H1 (cell line): ENCODE data around the gene MAK. TPM values are rescaled to one million over a fixed set of nuclear protein-coding genes. Genes with fewer than 3 reads are reported as not detected.

Experiments used
- CTCF ChIA-PET: fragments of 300-600 bp; sonication (Branson Sonifier 250); formaldehyde crosslinking; loops from one replicate; lab custom pipeline; 2021; ENCODE audit not compliant: partially characterized antibody; lab: Charles Lee
- POLR2A ChIA-PET: fragments of 300-600 bp; sonication (Branson Sonifier 250); formaldehyde crosslinking; loops from one replicate; lab custom pipeline; 2021; ENCODE audit warnings: inconsistent platforms; ENCODE audit not compliant: partially characterized antibody; lab: Charles Lee
- DNase-seq, 2 experiments: peaks; one replicate each; pipeline versions ENCODE4 v3.0.0 to v3.0.0-alpha.2; 2010 to 2022; ENCODE audit warnings: low spot score in 2 of 2, low read depth in 1 of 2, mixed read lengths in 1 of 2
- FAIRE-seq: peaks from 2 replicates; lab custom pipeline; 2011; peaks lifted over from hg19 to GRCh38; lab: Jason Lieb, UNC
- H2AFZ ChIP-seq: 2 replicates; pipeline ENCODE4 v1.8.1; 2012; ENCODE audit warnings: low read length, inconsistent platforms
- H2AK5ac ChIP-seq: 2 replicates; pipeline ENCODE4 v1.6.1; 2013; ENCODE audit warnings: low read depth, low read length
- H2BK120ac ChIP-seq: replicated peaks from 2 replicates; pipeline ENCODE3; 2013; ENCODE audit warnings: low read depth, low read length, inconsistent platforms
- H2BK12ac ChIP-seq: 2 replicates; pipeline ENCODE4 v1.6.1; 2013; ENCODE audit warnings: low read depth, low read length
- H2BK15ac ChIP-seq: 2 replicates; pipeline ENCODE4 v1.6.1; 2013; ENCODE audit warnings: low read length
- H2BK20ac ChIP-seq: 2 replicates; pipeline ENCODE4 v1.6.1; 2013; ENCODE audit warnings: low read length
- H2BK5ac ChIP-seq: 2 replicates; pipeline ENCODE4 v1.6.1; 2013; ENCODE audit warnings: low read depth, low read length
- H3K14ac ChIP-seq: 2 replicates; pipeline ENCODE4 v1.6.1; 2013; ENCODE audit warnings: inconsistent platforms; ENCODE audit not compliant: insufficient read length
- H3K18ac ChIP-seq: 2 replicates; pipeline ENCODE4 v1.6.1; 2013; ENCODE audit warnings: low read length; ENCODE audit errors: extremely low read depth
- H3K23ac ChIP-seq: 2 replicates; pipeline ENCODE4 v1.6.1; 2013; ENCODE audit warnings: inconsistent platforms; ENCODE audit not compliant: insufficient read length
- H3K23me2 ChIP-seq: 2 replicates; pipeline ENCODE4 v1.6.1; 2013; ENCODE audit warnings: low read depth, low read length
- H3K27ac ChIP-seq: 2 replicates; pipeline ENCODE4 v1.6.1; 2011; ENCODE audit warnings: low read depth, low read length, inconsistent platforms
- H3K27me3 ChIP-seq, 4 experiments: replicated peaks in 1 of 4; 1 replicate in 1 of 4; 2 replicates in 3 of 4; pipeline versions ENCODE4 v1.6.1 to v1.8.1; 2011 to 2013; ENCODE audit warnings: low read length in 3 of 4, mild to moderate bottlenecking in 3 of 4, inconsistent platforms in 2 of 4, mixed read lengths in 2 of 4, moderate library complexity in 1 of 4; ENCODE audit not compliant: control insufficient read depth in 3 of 4, insufficient read depth in 3 of 4; ENCODE audit errors: extremely low read depth in 1 of 4
- H3K36me3 ChIP-seq, 4 experiments: 2 replicates each; pipeline versions ENCODE4 v1.6.1 to v1.8.1; 2011 to 2013; ENCODE audit warnings: mild to moderate bottlenecking in 4 of 4, low read length in 3 of 4, moderate library complexity in 2 of 4, control low read depth in 1 of 4, inconsistent platforms in 1 of 4; ENCODE audit not compliant: insufficient read depth in 4 of 4, control insufficient read depth in 2 of 4
- H3K4ac ChIP-seq: replicated peaks from 2 replicates; pipeline ENCODE3; 2013; ENCODE audit warnings: low read length, low read depth, mixed read lengths, inconsistent platforms; ENCODE audit not compliant: insufficient read length
- H3K4me1 ChIP-seq, 4 experiments: replicated peaks in 1 of 4; 1 replicate in 1 of 4; 2 replicates in 3 of 4; pipeline versions ENCODE4 v1.6.1 to v1.8.1; 2011 to 2013; ENCODE audit warnings: low read length in 3 of 4, inconsistent platforms in 2 of 4, mixed read lengths in 1 of 4; ENCODE audit not compliant: insufficient read depth in 4 of 4, control insufficient read depth in 3 of 4
- H3K4me2 ChIP-seq, 2 experiments: 2 replicates each; pipeline versions ENCODE4 v1.6.1 to v1.8.1; 2011 to 2013; ENCODE audit warnings: low read depth in 2 of 2, low read length in 2 of 2, control low read depth in 1 of 2, inconsistent platforms in 1 of 2, mild to moderate bottlenecking in 1 of 2; ENCODE audit not compliant: insufficient read depth in 1 of 2
- H3K4me3 ChIP-seq, 4 experiments: fragments of 200-600, 300-600 bp in 1 of 4; sonication (generic), shearing (Covaris generic), sonication (Bioruptor Twin) in 1 of 4; 2 replicates each; pipeline versions ENCODE4 v1.5.1 to v1.8.1; 2011 to 2016; ENCODE audit warnings: low read length in 4 of 4, low read depth in 3 of 4, control low read depth in 2 of 4, inconsistent platforms in 2 of 4, mild to moderate bottlenecking in 2 of 4, mixed read lengths in 1 of 4, moderate library complexity in 1 of 4; ENCODE audit not compliant: insufficient read depth in 2 of 4; ENCODE audit errors: extremely low read depth in 1 of 4
- H3K56ac ChIP-seq: replicated peaks from 2 replicates; pipeline ENCODE3; 2013; ENCODE audit warnings: low read depth, mild to moderate bottlenecking, mixed read lengths, low read length, inconsistent platforms; ENCODE audit not compliant: insufficient read length
- H3K79me1 ChIP-seq: 2 replicates; pipeline ENCODE4 v1.6.1; 2013; ENCODE audit warnings: low read depth, low read length, control low read depth
- H3K79me2 ChIP-seq, 2 experiments: 2 replicates each; pipeline versions ENCODE4 v1.6.1 to v1.8.1; 2012 to 2013; ENCODE audit warnings: low read length in 2 of 2, mild to moderate bottlenecking in 2 of 2, inconsistent platforms in 1 of 2; ENCODE audit not compliant: insufficient read depth in 2 of 2, control insufficient read depth in 1 of 2
- H3K9ac ChIP-seq, 4 experiments: replicated peaks in 1 of 4; 1 replicate in 1 of 4; 2 replicates in 3 of 4; pipeline versions ENCODE4 v1.6.1 to v1.8.1; 2011 to 2013; ENCODE audit warnings: low read depth in 3 of 4, low read length in 3 of 4, control low read depth in 2 of 4, mild to moderate bottlenecking in 2 of 4, moderate library complexity in 2 of 4, inconsistent platforms in 1 of 4; ENCODE audit errors: extremely low read depth in 1 of 4
- H3K9me3 ChIP-seq, 2 experiments: 2 replicates each; pipeline versions ENCODE4 v1.6.1 to v1.8.1; 2012 to 2013; ENCODE audit warnings: mild to moderate bottlenecking in 2 of 2, moderate library complexity in 2 of 2, control low read depth in 1 of 2, inconsistent platforms in 1 of 2, low read depth in 1 of 2, low read length in 1 of 2, mixed read lengths in 1 of 2; ENCODE audit not compliant: insufficient read depth in 2 of 2
- H4K20me1 ChIP-seq, 2 experiments: replicated peaks in 1 of 2; 2 replicates each; pipeline versions ENCODE3 to v1.8.1; 2011 to 2013; ENCODE audit warnings: inconsistent platforms in 2 of 2, low read length in 2 of 2, mild to moderate bottlenecking in 1 of 2; ENCODE audit not compliant: insufficient read depth in 2 of 2, control insufficient read depth in 1 of 2
- H4K5ac ChIP-seq: 2 replicates; pipeline ENCODE4 v1.6.1; 2013; ENCODE audit warnings: low read length, low read depth, mixed read lengths, inconsistent platforms; ENCODE audit not compliant: insufficient read length
- H4K8ac ChIP-seq: 2 replicates; pipeline ENCODE4 v1.8.0; 2013; ENCODE audit warnings: mild to moderate bottlenecking, moderate library complexity, low read length, inconsistent platforms; ENCODE audit not compliant: insufficient read depth; ENCODE audit errors: extremely low read depth
- H4K91ac ChIP-seq: replicated peaks from 2 replicates; pipeline ENCODE3; 2013; ENCODE audit warnings: low read length, mixed read lengths, inconsistent platforms; ENCODE audit not compliant: insufficient read length
- CTBP2 ChIP-seq: IDR thresholded peaks from 2 replicates; pipeline ENCODE4 v1.7.0; 2011; ENCODE audit warnings: borderline replicate concordance, mild to moderate bottlenecking, moderate library complexity, mixed read lengths, low read length; ENCODE audit not compliant: insufficient read depth, insufficient read length
- CTCF ChIP-seq, 3 experiments: IDR thresholded peaks; 1 replicate in 2 of 3; 2 replicates in 1 of 3; pipeline versions ENCODE4 v1.5.1 to v1.6.1; 2011; ENCODE audit warnings: low read length in 3 of 3, mild to moderate bottlenecking in 3 of 3, inconsistent platforms in 2 of 3, low read depth in 1 of 3, moderate library complexity in 1 of 3; ENCODE audit not compliant: insufficient read depth in 1 of 3; ENCODE audit errors: control extremely low read depth in 1 of 3
- EGR1 ChIP-seq: IDR thresholded peaks from 2 replicates; pipeline ENCODE4 v1.6.1; 2011; ENCODE audit warnings: low read depth, low read length, borderline replicate concordance
- EZH2 ChIP-seq: fragments of 200-600 bp; sonication (generic); IDR thresholded peaks from 2 replicates; pipeline ENCODE4 v1.7.1; 2012; ENCODE audit warnings: low read depth, mild to moderate bottlenecking, moderate library complexity, low read length, inconsistent platforms; ENCODE audit not compliant: severe bottlenecking
- MAFK ChIP-seq: IDR thresholded peaks from 2 replicates; pipeline ENCODE4 v1.6.1; 2012; ENCODE audit warnings: low read depth, mild to moderate bottlenecking, improper control_type of control experiment, low read length
- RAD21 ChIP-seq, 2 experiments: IDR thresholded peaks in 1 of 2; conservative IDR thresholded peaks in 1 of 2; 2 replicates each; pipeline ENCODE4 v1.6.1; 2011; ENCODE audit warnings: low read depth in 2 of 2, low read length in 2 of 2, improper control_type of control experiment in 1 of 2, inconsistent platforms in 1 of 2, mild to moderate bottlenecking in 1 of 2, moderate library complexity in 1 of 2
- SIRT6 ChIP-seq: IDR thresholded peaks from one replicate; pipeline ENCODE4 v1.7.1; 2012; ENCODE audit warnings: low read length, inconsistent platforms
- SP1 ChIP-seq: IDR thresholded peaks from 2 replicates; pipeline ENCODE4 v1.6.1; 2011; ENCODE audit warnings: low read depth, low read length
- TBP ChIP-seq: IDR thresholded peaks from 2 replicates; pipeline ENCODE4 v1.6.1; 2011; ENCODE audit warnings: low read depth, low read length, improper control_type of control experiment
- YY1 ChIP-seq: IDR thresholded peaks from 2 replicates; pipeline ENCODE4 v1.6.1; 2011; ENCODE audit warnings: low read depth, mild to moderate bottlenecking, low read length
- WGBS, 2 experiments: shearing (Covaris generic) in 1 of 2; methylation state at CpG; one replicate each; pipeline versions ENCODE4 v1.1.6 to v1.1.7; 2013 to 2015; ENCODE audit warnings: low lambda C conversion rate in 2 of 2, mixed read lengths in 2 of 2, inconsistent platforms in 1 of 2, low coverage in 1 of 2, missing lambda C conversion rate in 1 of 2; ENCODE audit not compliant: insufficient replicate concordance in 2 of 2, insufficient coverage in 1 of 2, insufficient read length in 1 of 2; ENCODE audit errors: extremely low coverage in 1 of 2, missing lambda C conversion rate in 1 of 2; 5-methylcytosine and 5-hydroxymethylcytosine counted together
- polyA plus RNA-seq, 7 experiments: library from polyadenylated mRNA; depleted of rRNA in 3 of 7; stranded (reverse) in 5 of 7; unstranded in 2 of 7; fragments of >200 nt in 5 of 7; fragments of 200-250 nt in 2 of 7; gene quantifications; 1 replicate in 5 of 7; 2 replicates in 1 of 7; 4 replicates in 1 of 7; pipeline versions ENCODE4 v1.2.1 to v1.2.3, GENCODE V29; 2011 to 2013; ENCODE audit warnings: missing spikeins in 2 of 7, mixed read lengths in 2 of 7
- total RNA-seq: library from RNA; stranded (reverse); fragmentation: NEBNext Ultra II Directional; extraction: Animal tissue kit (Norgen Biotek cat#: 25700); gene quantifications from 2 replicates; pipeline ENCODE4 v1.2.1, GENCODE V29; 2021

MAK gene
- total and polyA plus RNA-seq, 2 of the 8 experiments (the other 6 are each of a cell fraction or from before 2014, with no cell fraction given): 0.08 to 0.37 TPM

- H3K27me3 ChIP-seq: no peaks in the 10 kb centered on the region
- WGBS, 2 experiments: 25% methylated on average over 2 of the region's 2 CpGs; no CpG with 5 or more reads in 1 of the 2 experiments
- H4K20me1 ChIP-seq: no peaks in the 10 kb centered on the region
- FAIRE-seq (peak; percentile 68), DNase-seq (peak; percentile 15 to 78)
- no peak overlapping the region for H3K4me2 ChIP-seq
- no peaks in the 10 kb centered on the region for H3K79me1 ChIP-seq
- H3K56ac ChIP-seq: no peak overlapping the region
- H3K23ac ChIP-seq: no peak overlapping the region
- H4K5ac ChIP-seq: no peak overlapping the region
- H2BK12ac ChIP-seq: no peak overlapping the region
- no peaks in the 10 kb centered on the region for H3K23me2 ChIP-seq
- H2AFZ ChIP-seq: no peak overlapping the region
- no peak overlapping the region for H3K27ac ChIP-seq
- ChIA-PET CTCF (interaction anchor here (0.6 to 3.9 kb wide), 29 partner anchors 8 to 496 kb away, joined by 3 to 38 read pairs (median 3); no protein-coding TSS in a partner anchor), POLR2A (no interaction called here)
- no peak overlapping the region for H2AK5ac ChIP-seq
- H3K9ac ChIP-seq: no peak overlapping the region
- H3K36me3 ChIP-seq: no peaks in the 10 kb centered on the region
- no peak overlapping the region for H2BK15ac ChIP-seq
- H2BK120ac ChIP-seq: no peak overlapping the region
- no peak overlapping the region for H2BK5ac ChIP-seq
- no peak overlapping the region for H4K91ac ChIP-seq
- no peaks in the 10 kb centered on the region for H3K9me3 ChIP-seq
- TF ChIP-seq TBP (no peak), SIRT6 (no peak), RAD21 (IDR thresholded peaks at IDR 0.05 in 1 of 2, conservative IDR thresholded peaks at IDR 0.05 in 1 of 2; ENCODE audit: low read depth in 2 of 2, low read length in 2 of 2) (peak; percentile 90 to 91), CTCF (IDR thresholded peaks at IDR 0.05; ENCODE audit: control extremely low read depth in 1 of 3, insufficient read depth in 1 of 3, low read depth in 1 of 3, low read length in 3 of 3) (peak; percentile 84 to 97 (median 92)), EZH2 (no peak), CTBP2 (no peak), SP1 (no peak), MAFK (peak; percentile 19; the same call in 1 of the 2 replicates), YY1 (no peak), EGR1 (no peak)
- no peak overlapping the region for H3K4me3 ChIP-seq
- no peaks in the 10 kb centered on the region for H3K4me1 ChIP-seq
- H3K14ac ChIP-seq: no peak overlapping the region
- H3K79me2 ChIP-seq: no peaks in the 10 kb centered on the region
- no peak overlapping the region for H4K8ac ChIP-seq
- H3K4ac ChIP-seq: no peak overlapping the region
- H3K18ac ChIP-seq: no peak overlapping the region
- H2BK20ac ChIP-seq: no peak overlapping the region
These were observed 37.0 kb downstream of the MAK start for GRCh38 chr6:10801224-10801848.
